K562 (cell line): ENCODE results near the gene MCL1. TPM values are rescaled to one million over a fixed set of nuclear protein-coding genes. Genes with fewer than 3 reads are reported as not detected.

Experiments
- COPS2 ChIP-seq: fragments of 450-650 bp; conservative IDR thresholded peaks from 2 replicates; pipeline ENCODE4 v1.6.1; 2016; ENCODE audit warnings: mild to moderate bottlenecking, moderate library complexity
- FOSL1 ChIP-seq: fragments of 200-800 bp; sonication (Bioruptor generic); conservative IDR thresholded peaks from 2 replicates; pipeline ENCODE4 v1.6.1; 2016; ENCODE audit warnings: missing genetic modification characterization, missing compliant biosample characterization
- GTF2A2 ChIP-seq: IDR thresholded peaks from 2 replicates; pipeline ENCODE4 v1.6.1; 2016; ENCODE audit warnings: mild to moderate bottlenecking, missing genetic modification characterization, missing compliant biosample characterization
- KDM4B ChIP-seq, 2 experiments: fragments of 450-650 bp in 1 of 2; sonication (generic) in 1 of 2; IDR thresholded peaks; 2 replicates each; pipeline ENCODE4 v1.6.1; 2016 to 2017; ENCODE audit warnings: borderline replicate concordance in 2 of 2, antibody characterized with exemption in 1 of 2, low read depth in 1 of 2, mild to moderate bottlenecking in 1 of 2
- LCOR ChIP-seq: sonication (generic); formaldehyde crosslinking; IDR thresholded peaks from 2 replicates; pipeline ENCODE4 v1.8.0; 2022; ENCODE audit warnings: mild to moderate bottlenecking, missing genetic modification reagents
- XRCC4 ChIP-seq: IDR thresholded peaks from one replicate; pipeline ENCODE4 v1.6.1; 2011; ENCODE audit not compliant: insufficient read depth, insufficient read length; ENCODE audit errors: extremely low read depth
- ZKSCAN1 ChIP-seq: fragments of 150-350 bp; IDR thresholded peaks from 2 replicates; pipeline ENCODE4 v1.6.1; 2016; ENCODE audit warnings: low read depth, low read length
- ZNF444 ChIP-seq: fragments of 250-450 bp; sonication (Bioruptor Pico); IDR thresholded peaks from 2 replicates; pipeline ENCODE4 v1.4.0; 2020; ENCODE audit warnings: mild to moderate bottlenecking, moderate library complexity
- polyA plus RNA-seq, 8 experiments: library from polyadenylated mRNA; depleted of rRNA in 4 of 8; stranded (reverse) in 5 of 8; unstranded in 3 of 8; fragments of >200 nt; fragmentation: Nextera tagmentation in 2 of 8; fragmentation: Illumina TruSeq in 1 of 8; extraction: Ambion mirVana in 2 of 8; extraction: Trizol in 1 of 8; gene quantifications; 2 replicates each; pipeline versions ENCODE4 v1.2.1 to v1.2.3, GENCODE V29; 2011 to 2014; ENCODE audit warnings: inconsistent platforms in 1 of 8, missing spikeins in 1 of 8
- total RNA-seq, 7 experiments: library from RNA; depleted of rRNA in 6 of 7; stranded (reverse); fragments of >200 nt in 6 of 7; fragmentation: Illumina TruSeq in 2 of 7; extraction: Trizol in 2 of 7; gene quantifications; 2 replicates each; pipeline versions ENCODE4 v1.2.1 to v1.2.3, GENCODE V29; 2011 to 2021; ENCODE audit warnings: low replicate concordance in 1 of 7
- TF ChIP-seq, protein P1 (sequence below): fragments of 450-650 bp; formaldehyde crosslinking; IDR thresholded peaks from 2 replicates; pipeline ENCODE4 v1.4.0; 2020; ENCODE audit warnings: mild to moderate bottlenecking, moderate library complexity
- TF ChIP-seq, protein P2 (sequence below), 2 experiments: fragments of 450-650 bp; formaldehyde crosslinking in 1 of 2; IDR thresholded peaks; 2 replicates each; pipeline versions ENCODE4 v1.4.0 to v1.6.1; 2014 to 2020; ENCODE audit warnings: mild to moderate bottlenecking in 2 of 2, borderline replicate concordance in 1 of 2, low read depth in 1 of 2
- TF ChIP-seq, protein P3 (sequence below): IDR thresholded peaks from 3 replicates; pipeline ENCODE4 v1.6.1; 2011; ENCODE audit warnings: borderline replicate concordance, mild to moderate bottlenecking; ENCODE audit not compliant: insufficient read length, insufficient read depth
- TF ChIP-seq, protein P4 (sequence below): sonication (generic); formaldehyde crosslinking; IDR thresholded peaks from 2 replicates; pipeline ENCODE4 v1.8.0; 2022; ENCODE audit warnings: missing genetic modification reagents, mild to moderate bottlenecking, moderate library complexity, borderline replicate concordance
- TF ChIP-seq, protein P5 (sequence below): fragments of 450-650 bp; IDR thresholded peaks from 2 replicates; pipeline ENCODE4 v1.6.1; 2016; ENCODE audit warnings: missing biosample characterization, missing genetic modification characterization

The MCL1 gene
- total and polyA plus RNA-seq, 9 of the 15 experiments (the other 6 are each of a cell fraction or from before 2014, with no cell fraction given): 27.1 to 224 (median 138) TPM

DNA sequence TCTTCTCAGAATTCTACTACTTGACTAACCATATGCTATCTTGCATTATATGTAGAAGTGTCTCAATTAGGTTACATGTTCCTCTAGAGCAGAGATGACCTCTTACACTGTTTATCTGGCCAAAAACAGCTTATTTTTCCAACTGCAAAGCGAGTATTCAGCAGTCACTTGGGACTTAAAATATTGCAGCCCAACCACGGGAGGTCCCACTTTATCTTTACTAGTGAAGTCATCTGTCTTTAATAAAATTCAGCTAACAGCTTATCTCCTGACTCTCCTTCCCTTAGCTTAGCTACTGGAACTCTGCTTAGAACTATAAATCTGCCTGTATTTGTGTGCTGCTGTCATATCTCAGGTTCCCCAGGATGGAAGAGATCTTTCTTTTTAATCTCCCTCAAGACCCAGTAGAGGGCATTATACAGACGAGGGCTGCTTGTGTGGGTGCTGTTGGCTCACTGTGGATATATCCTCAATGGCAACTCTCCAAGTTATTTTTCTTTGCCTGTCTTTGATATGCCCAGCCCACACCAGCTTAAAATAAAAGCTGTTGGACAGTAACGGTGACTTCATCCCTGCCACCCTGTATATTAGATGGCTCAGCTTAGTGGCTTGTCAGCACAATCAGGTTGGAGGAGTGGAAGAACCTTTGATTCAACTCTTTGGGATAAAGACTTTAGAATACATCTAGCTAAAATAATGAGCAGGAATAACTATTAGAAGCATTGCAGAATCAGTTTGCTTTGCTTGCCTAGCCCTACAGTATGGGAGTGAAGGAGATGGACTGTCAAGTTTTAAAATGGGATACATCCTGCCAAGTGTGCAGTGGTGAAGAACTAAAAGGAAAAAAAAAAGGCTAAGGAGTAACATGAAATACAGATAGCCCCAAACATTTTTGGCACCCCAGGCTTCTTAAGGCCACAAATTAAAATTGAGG lies 40.4 kb upstream of the MCL1 start (continued):
- TF ChIP-seq, protein P1, sequence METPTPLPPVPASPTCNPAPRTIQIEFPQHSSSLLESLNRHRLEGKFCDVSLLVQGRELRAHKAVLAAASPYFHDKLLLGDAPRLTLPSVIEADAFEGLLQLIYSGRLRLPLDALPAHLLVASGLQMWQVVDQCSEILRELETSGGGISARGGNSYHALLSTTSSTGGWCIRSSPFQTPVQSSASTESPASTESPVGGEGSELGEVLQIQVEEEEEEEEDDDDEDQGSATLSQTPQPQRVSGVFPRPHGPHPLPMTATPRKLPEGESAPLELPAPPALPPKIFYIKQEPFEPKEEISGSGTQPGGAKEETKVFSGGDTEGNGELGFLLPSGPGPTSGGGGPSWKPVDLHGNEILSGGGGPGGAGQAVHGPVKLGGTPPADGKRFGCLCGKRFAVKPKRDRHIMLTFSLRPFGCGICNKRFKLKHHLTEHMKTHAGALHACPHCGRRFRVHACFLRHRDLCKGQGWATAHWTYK (CRISPR knock-in tag): no peak
- no peak for TF ChIP-seq KDM4B (IDR thresholded peaks at IDR 0.05; ENCODE audit: borderline replicate concordance in 2 of 2, low read depth in 1 of 2)
- TF ChIP-seq, protein P2, sequence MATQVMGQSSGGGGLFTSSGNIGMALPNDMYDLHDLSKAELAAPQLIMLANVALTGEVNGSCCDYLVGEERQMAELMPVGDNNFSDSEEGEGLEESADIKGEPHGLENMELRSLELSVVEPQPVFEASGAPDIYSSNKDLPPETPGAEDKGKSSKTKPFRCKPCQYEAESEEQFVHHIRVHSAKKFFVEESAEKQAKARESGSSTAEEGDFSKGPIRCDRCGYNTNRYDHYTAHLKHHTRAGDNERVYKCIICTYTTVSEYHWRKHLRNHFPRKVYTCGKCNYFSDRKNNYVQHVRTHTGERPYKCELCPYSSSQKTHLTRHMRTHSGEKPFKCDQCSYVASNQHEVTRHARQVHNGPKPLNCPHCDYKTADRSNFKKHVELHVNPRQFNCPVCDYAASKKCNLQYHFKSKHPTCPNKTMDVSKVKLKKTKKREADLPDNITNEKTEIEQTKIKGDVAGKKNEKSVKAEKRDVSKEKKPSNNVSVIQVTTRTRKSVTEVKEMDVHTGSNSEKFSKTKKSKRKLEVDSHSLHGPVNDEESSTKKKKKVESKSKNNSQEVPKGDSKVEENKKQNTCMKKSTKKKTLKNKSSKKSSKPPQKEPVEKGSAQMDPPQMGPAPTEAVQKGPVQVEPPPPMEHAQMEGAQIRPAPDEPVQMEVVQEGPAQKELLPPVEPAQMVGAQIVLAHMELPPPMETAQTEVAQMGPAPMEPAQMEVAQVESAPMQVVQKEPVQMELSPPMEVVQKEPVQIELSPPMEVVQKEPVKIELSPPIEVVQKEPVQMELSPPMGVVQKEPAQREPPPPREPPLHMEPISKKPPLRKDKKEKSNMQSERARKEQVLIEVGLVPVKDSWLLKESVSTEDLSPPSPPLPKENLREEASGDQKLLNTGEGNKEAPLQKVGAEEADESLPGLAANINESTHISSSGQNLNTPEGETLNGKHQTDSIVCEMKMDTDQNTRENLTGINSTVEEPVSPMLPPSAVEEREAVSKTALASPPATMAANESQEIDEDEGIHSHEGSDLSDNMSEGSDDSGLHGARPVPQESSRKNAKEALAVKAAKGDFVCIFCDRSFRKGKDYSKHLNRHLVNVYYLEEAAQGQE (IDR thresholded peaks at IDR 0.05; ENCODE audit: borderline replicate concordance): peak; percentile 61; the same call in 1 of the 2 replicates
- TF ChIP-seq, protein P2 (CRISPR knock-in tag; IDR thresholded peaks at IDR 0.05; ENCODE audit: low read depth): no peak
- TF ChIP-seq XRCC4: no peak
- TF ChIP-seq, protein P3, sequence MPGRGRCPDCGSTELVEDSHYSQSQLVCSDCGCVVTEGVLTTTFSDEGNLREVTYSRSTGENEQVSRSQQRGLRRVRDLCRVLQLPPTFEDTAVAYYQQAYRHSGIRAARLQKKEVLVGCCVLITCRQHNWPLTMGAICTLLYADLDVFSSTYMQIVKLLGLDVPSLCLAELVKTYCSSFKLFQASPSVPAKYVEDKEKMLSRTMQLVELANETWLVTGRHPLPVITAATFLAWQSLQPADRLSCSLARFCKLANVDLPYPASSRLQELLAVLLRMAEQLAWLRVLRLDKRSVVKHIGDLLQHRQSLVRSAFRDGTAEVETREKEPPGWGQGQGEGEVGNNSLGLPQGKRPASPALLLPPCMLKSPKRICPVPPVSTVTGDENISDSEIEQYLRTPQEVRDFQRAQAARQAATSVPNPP: no peak
- TF ChIP-seq ZKSCAN1: no peak
- TF ChIP-seq, protein P4, sequence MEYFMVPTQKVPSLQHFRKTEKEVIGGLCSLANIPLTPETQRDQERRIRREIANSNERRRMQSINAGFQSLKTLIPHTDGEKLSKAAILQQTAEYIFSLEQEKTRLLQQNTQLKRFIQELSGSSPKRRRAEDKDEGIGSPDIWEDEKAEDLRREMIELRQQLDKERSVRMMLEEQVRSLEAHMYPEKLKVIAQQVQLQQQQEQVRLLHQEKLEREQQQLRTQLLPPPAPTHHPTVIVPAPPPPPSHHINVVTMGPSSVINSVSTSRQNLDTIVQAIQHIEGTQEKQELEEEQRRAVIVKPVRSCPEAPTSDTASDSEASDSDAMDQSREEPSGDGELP (CRISPR knock-in tag): no peak
- TF ChIP-seq, protein P5, sequence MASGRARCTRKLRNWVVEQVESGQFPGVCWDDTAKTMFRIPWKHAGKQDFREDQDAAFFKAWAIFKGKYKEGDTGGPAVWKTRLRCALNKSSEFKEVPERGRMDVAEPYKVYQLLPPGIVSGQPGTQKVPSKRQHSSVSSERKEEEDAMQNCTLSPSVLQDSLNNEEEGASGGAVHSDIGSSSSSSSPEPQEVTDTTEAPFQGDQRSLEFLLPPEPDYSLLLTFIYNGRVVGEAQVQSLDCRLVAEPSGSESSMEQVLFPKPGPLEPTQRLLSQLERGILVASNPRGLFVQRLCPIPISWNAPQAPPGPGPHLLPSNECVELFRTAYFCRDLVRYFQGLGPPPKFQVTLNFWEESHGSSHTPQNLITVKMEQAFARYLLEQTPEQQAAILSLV (tag): no peak
- TF ChIP-seq LCOR (CRISPR knock-in tag): peak; percentile 44
- no peak for TF ChIP-seq COPS2
- peak; percentile 51 for TF ChIP-seq FOSL1 (tag)
- TF ChIP-seq GTF2A2 (tag): no peak
- TF ChIP-seq ZNF444 (CRISPR knock-in tag): no peak
